IgD-negative memory B cell (primary cell): Measurements from ENCODE around the gene ADARB2. TPM values are rescaled to one million over a fixed set of nuclear protein-coding genes. Genes with fewer than 3 reads are reported as not detected.
"Not testable (repeated sequence)": the region's sequence is repeated elsewhere in the genome, so short reads cannot be mapped to it uniquely, and the experiment has no call there.

ENCODE experiments used
- H3K27ac Mint-ChIP-seq, 3 donors: one replicate each; pipeline ENCODE4 v1.8.0; 2020 to 2022; ENCODE audit warnings: mild to moderate bottlenecking in 3 of 3, mixed read lengths in 3 of 3, moderate library complexity in 1 of 3
- H3K27me3 Mint-ChIP-seq: one replicate; pipeline ENCODE4 v1.8.0; 2021; ENCODE audit warnings: mixed read lengths
- H3K36me3 Mint-ChIP-seq: one replicate; pipeline ENCODE4 v1.8.0; 2020; ENCODE audit warnings: mild to moderate bottlenecking, mixed read lengths
- H3K4me1 Mint-ChIP-seq, 3 donors: one replicate each; pipeline ENCODE4 v1.8.0; 2020 to 2022; ENCODE audit warnings: mixed read lengths in 3 of 3, mild to moderate bottlenecking in 1 of 3
- H3K4me3 Mint-ChIP-seq, 4 donors: one replicate each; pipeline ENCODE4 v1.8.0; 2020 to 2022; ENCODE audit warnings: mild to moderate bottlenecking in 4 of 4, mixed read lengths in 4 of 4, moderate library complexity in 3 of 4
- H3K9me3 Mint-ChIP-seq, 3 donors: one replicate each; pipeline ENCODE4 v1.8.0; 2020 to 2021; ENCODE audit warnings: mixed read lengths in 3 of 3, mild to moderate bottlenecking in 1 of 3
- polyA plus RNA-seq: library from polyadenylated mRNA; unstranded; fragments of 300-500 nt; fragmentation: Illumina TruSeq; gene quantifications from one replicate; pipeline ENCODE4 v1.2.3, GENCODE V29; 2021

The ADARB2 gene
- polyA plus RNA-seq, 1 donor from 2014 or later = not detected

DNA sequence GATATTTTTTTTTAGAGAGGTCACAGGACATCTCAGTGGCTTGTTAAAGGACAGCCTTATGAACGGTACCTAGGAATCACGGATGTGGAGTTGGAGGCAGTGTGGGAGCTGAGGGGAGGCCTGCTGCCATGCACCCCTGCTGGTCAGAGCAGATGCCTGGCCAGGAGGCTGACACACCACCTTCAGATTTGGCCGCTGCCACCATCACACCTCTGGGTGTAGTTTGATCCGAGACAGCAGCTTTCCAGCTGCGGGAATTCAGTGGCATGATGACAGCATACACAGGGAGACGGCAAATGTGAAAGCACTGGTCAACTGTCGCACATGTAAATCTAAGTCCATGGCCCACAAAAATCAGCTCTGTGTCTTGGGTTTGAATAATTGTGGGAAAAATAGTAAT, 285.4 kb downstream of the ADARB2 start:
- Mint-ChIP-seq H3K27me3 (peaks cover 5% of the 10 kb centered on the region), H3K36me3 (peaks cover 7% of the 10 kb centered on the region), H3K4me3 (peak overlapping the region in 2 of 4 donors; percentile 3 to 94), H3K27ac (peak overlapping the region in 2 of 3 donors; percentile 12 to 54), H3K4me1 (peaks cover 19 to 36% (median 31%) of the 10 kb centered on the region in 3 donors), H3K9me3 (peaks cover 6 to 14% (median 12%) of the 10 kb centered on the region in 3 donors)

- Mint-ChIP-seq H3K27ac (peak overlapping the region in 2 of 3 donors; percentile 12 to 54), H3K36me3 (peaks cover 7% of the 10 kb centered on the region), H3K27me3 (peaks cover 5% of the 10 kb centered on the region), H3K9me3 (peaks cover 6 to 14% (median 12%) of the 10 kb centered on the region in 3 donors), H3K4me3 (peak overlapping the region in 2 of 4 donors; percentile 3 to 94), H3K4me1 (peaks cover 19 to 36% (median 31%) of the 10 kb centered on the region in 3 donors)
Measured at GRCh38 chr10:1451362-1451888, 285.9 kb downstream of the ADARB2 start.

GRCh38 chr10:1449572-1450205, 287.6 kb downstream of the ADARB2 start:
- Mint-ChIP-seq H3K27me3 (peaks cover 5% of the 10 kb centered on the region), H3K27ac (peak overlapping the region in 1 of 3 donors; percentile 71)

DNA sequence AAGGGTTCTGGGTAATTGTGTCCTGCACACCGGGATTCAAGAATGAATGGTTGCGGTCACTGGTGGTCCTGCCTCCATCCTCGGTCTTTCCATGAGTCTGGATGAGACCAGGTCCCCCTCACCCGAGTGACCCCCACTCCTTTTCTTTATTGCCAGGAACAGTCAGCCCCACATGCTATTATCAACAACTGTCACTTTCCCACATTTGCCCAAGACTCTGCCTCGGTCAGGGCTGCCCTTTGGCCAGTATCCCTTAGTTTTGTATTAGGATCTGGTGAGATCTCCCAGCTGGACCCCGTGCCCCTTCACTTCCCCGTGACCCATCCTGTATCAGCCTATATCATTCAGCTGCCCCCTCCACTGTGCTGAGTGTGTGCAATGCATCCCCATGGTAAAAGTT, 288.3 kb downstream of the ADARB2 start:
- H3K4me1 Mint-ChIP-seq = peaks cover 11 to 19% (median 19%) of the 10 kb centered on the region in 3 donors
- peaks cover 4% of the 10 kb centered on the region for H3K27me3 Mint-ChIP-seq
- peaks cover 4% of the 10 kb centered on the region for H3K36me3 Mint-ChIP-seq
- H3K4me3 Mint-ChIP-seq = no peak overlapping the region
- H3K9me3 Mint-ChIP-seq = peaks cover 6 to 14% (median 12%) of the 10 kb centered on the region in 3 donors
- H3K27ac Mint-ChIP-seq = peak overlapping the region in 1 of 3 donors; percentile 71

More at GRCh38 chr10:1449572-1450205, 287.6 kb downstream of the ADARB2 start:
- peaks cover 6 to 17% (median 12%) of the 10 kb centered on the region in 3 donors for H3K9me3 Mint-ChIP-seq
- no peak overlapping the region for H3K4me3 Mint-ChIP-seq
- H3K4me1 Mint-ChIP-seq = peaks cover 18 to 26% (median 26%) of the 10 kb centered on the region in 3 donors
- peaks cover 4% of the 10 kb centered on the region for H3K36me3 Mint-ChIP-seq

- Mint-ChIP-seq H3K9me3 (peaks cover 3 to 12% (median 10%) of the 10 kb centered on the region in 3 donors), H3K4me1 (peaks cover 8 to 14% (median 13%) of the 10 kb centered on the region in 3 donors), H3K36me3 (peaks cover 4% of the 10 kb centered on the region), H3K27me3 (no peaks in the 10 kb centered on the region), H3K4me3 (no peak overlapping the region), H3K27ac (no peak overlapping the region)
Measured at GRCh38 chr10:1448252-1448930, 288.9 kb downstream of the ADARB2 start.

DNA sequence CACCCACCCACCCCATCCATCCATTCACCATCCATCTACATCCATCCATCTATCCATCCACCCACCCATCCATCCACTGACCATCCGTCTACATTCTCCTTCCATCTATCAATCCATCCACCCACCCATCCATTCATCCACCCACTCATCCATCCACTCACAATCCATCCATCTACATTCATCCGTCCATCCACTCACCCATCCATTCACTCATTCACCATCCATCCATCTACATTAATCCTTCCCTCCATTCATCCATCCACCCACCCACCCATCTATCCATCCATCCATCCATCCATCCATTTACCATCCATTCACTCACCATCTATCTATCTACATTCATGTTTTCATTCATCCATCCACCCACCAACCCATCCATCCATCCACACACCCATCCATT, 292.5 kb downstream of the ADARB2 start:
- Mint-ChIP-seq H3K36me3 (no peaks in the 10 kb centered on the region), H3K9me3 (peaks cover 0 to 3% (median 0%) of the 10 kb centered on the region in 3 donors), H3K27me3 (no peaks in the 10 kb centered on the region), H3K4me1 (peaks cover 0 to 5% (median 4%) of the 10 kb centered on the region in 3 donors), H3K27ac (no peak overlapping the region), H3K4me3 (no peak overlapping the region)

GRCh38 chr10:1440897-1441296, 296.4 kb downstream of the ADARB2 start:
- Mint-ChIP-seq H3K27me3 (peaks cover 5% of the 10 kb centered on the region), H3K4me3 (no peak overlapping the region), H3K36me3 (no peaks in the 10 kb centered on the region), H3K4me1 (no peaks in the 10 kb centered on the region), H3K9me3 (peaks cover 0 to under 1% (median 0%) of the 10 kb centered on the region in 3 donors), H3K27ac (no peak overlapping the region)

- Mint-ChIP-seq H3K36me3 (no peaks in the 10 kb centered on the region), H3K9me3 (peaks cover 0 to 8% (median 6%) of the 10 kb centered on the region in 3 donors), H3K27me3 (peaks cover 5% of the 10 kb centered on the region), H3K4me3 (no peak overlapping the region), H3K27ac (no peak overlapping the region), H3K4me1 (no peaks in the 10 kb centered on the region)
Measured at GRCh38 chr10:1434912-1435692, 302.2 kb downstream of the ADARB2 start.

DNA sequence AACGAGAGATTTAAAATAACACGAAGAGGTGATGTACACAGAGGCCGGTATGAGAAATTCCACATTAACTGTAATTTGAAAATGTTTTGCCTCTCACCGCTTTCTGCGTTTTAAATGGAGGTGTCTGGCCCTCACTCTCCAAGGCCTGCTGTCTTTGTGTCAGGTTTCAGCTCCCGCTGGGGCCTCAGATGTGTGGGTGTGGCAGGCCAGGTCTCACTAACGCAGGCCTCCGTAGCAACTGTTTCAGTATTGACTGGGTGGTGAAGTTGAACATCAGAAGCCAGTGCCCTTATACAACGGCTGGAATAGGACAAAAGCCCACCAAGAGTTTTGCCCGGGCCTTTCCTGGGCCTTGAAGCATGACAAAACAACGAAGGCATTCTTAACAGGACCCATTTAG, 303.1 kb downstream of the ADARB2 start:
- H3K4me3 Mint-ChIP-seq = no peak overlapping the region
- H3K4me1 Mint-ChIP-seq = no peaks in the 10 kb centered on the region
- H3K27me3 Mint-ChIP-seq = peaks cover 5% of the 10 kb centered on the region
- H3K27ac Mint-ChIP-seq = no peak overlapping the region
- peaks cover 0 to 8% (median 6%) of the 10 kb centered on the region in 3 donors for H3K9me3 Mint-ChIP-seq
- no peaks in the 10 kb centered on the region for H3K36me3 Mint-ChIP-seq

DNA sequence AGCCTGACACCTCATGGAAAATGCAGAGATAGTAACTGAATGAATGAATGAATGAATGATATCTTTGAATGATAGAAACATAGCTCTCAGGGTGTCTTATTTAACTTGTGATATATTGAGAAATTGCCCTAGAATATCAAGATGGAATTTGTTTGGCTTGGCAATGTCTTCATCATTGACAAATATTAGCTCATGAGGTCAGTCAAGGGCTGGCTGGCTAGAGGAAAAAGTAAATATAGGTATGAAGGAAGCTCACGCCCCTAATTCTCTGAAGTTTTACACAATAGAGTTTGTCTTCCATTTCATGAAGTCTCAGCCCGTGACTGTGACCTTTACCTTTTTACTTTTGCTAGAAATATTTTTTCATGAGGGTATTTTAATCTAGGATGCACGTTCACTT, 305.2 kb downstream of the ADARB2 start:
- peaks cover 5 to 7% (median 6%) of the 10 kb centered on the region in 3 donors for H3K4me1 Mint-ChIP-seq
- H3K27ac Mint-ChIP-seq = no peak overlapping the region
- H3K27me3 Mint-ChIP-seq = no peaks in the 10 kb centered on the region
- H3K36me3 Mint-ChIP-seq = no peaks in the 10 kb centered on the region
- H3K4me3 Mint-ChIP-seq = no peak overlapping the region
- peaks cover 0 to 8% (median 6%) of the 10 kb centered on the region in 3 donors for H3K9me3 Mint-ChIP-seq

GRCh38 chr10:1431229-1431628, 306.1 kb downstream of the ADARB2 start:
- Mint-ChIP-seq H3K9me3 (peaks cover 0 to 8% (median 6%) of the 10 kb centered on the region in 3 donors), H3K4me3 (no peak overlapping the region), H3K36me3 (no peaks in the 10 kb centered on the region), H3K27me3 (no peaks in the 10 kb centered on the region), H3K4me1 (peaks cover 9 to 13% (median 10%) of the 10 kb centered on the region in 3 donors), H3K27ac (no peak overlapping the region)

DNA sequence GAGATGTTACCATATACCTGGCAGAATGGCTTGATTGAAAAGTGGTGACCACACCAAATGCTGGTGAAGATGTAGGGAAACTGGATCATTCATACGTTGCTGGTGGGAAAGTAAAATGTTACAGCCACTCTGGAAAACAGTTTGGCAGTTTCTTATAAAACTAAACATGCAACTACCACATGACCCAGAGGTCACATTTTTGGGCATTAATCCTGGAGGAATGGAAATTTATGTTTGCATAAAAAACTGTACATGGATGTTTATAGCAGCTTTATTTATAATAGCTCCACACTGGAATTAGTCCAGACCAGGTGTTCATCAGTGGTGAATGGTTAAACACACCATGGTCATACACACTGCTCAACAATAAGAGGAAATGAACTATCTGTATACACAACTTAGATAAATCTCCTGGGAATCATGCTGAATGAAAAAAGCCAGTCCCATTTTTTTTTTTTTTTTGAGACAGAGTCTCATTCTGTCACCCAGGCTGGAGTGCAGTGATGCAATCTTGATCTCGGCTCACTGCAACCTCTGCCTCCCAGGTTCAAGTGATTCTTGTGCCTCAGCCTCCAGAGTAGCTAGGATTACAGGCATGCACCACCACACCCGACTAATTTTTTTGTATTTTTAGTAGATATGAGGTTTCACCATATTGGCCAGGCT, 309.7 kb downstream of the ADARB2 start:
- peaks cover 33 to 40% (median 33%) of the 10 kb centered on the region in 3 donors for H3K4me1 Mint-ChIP-seq
- H3K4me3 Mint-ChIP-seq = peak overlapping the region in 1 of 4 donors; percentile 64
- H3K9me3 Mint-ChIP-seq, H3K27me3 Mint-ChIP-seq, H3K36me3 Mint-ChIP-seq, H3K27ac Mint-ChIP-seq: not testable (repeated sequence)

DNA sequence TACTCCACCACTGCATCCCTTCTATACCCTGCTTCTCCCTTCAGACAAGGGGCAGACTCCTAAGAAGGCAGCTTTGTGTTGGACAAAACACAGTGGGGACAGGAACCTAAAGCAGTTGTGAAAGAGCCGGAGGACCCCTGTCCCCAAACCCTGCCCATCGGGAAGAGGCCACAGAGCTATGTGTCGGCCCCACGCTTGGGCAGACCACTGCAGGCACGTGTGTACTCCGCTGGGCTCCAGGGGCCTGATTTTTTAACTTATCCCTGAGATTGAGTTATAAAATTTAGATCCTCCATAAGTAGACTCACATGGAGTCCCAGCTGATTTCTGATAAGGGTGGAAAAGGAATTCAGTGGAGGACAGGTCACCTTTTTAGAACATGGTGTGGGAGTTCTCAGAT, 310.5 kb downstream of the ADARB2 start:
- peaks cover 35 to 42% (median 36%) of the 10 kb centered on the region in 3 donors for H3K4me1 Mint-ChIP-seq
- no peaks in the 10 kb centered on the region for H3K27me3 Mint-ChIP-seq
- no peaks in the 10 kb centered on the region for H3K36me3 Mint-ChIP-seq
- peaks cover 0 to 6% (median 4%) of the 10 kb centered on the region in 3 donors for H3K9me3 Mint-ChIP-seq
- no peak overlapping the region for H3K27ac Mint-ChIP-seq
- H3K4me3 Mint-ChIP-seq = peak overlapping the region in 1 of 4 donors; percentile 18

DNA sequence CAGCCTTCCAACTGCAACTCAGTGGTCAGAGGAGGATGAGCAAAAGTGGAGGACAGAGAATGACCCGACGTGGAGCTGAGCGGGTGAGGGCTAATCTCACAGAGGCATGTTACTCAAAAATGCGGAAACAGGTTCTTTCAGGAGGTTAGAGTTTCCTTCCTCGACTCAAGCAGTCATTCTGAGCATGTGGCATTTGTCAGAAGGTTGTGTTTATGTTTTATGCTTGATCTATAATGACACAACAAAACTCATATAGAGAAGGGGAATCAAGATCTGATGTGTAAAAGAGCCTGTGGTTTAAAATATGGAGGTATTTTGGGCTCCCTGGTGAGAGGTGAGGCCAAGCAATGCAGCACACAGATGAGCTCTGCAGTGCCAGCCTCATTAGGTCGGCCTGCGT, 311.4 kb downstream of the ADARB2 start:
- no peaks in the 10 kb centered on the region for H3K27me3 Mint-ChIP-seq
- peaks cover 0 to 1% (median 0%) of the 10 kb centered on the region in 3 donors for H3K9me3 Mint-ChIP-seq
- no peaks in the 10 kb centered on the region for H3K36me3 Mint-ChIP-seq
- H3K4me1 Mint-ChIP-seq = peaks cover 39 to 50% (median 45%) of the 10 kb centered on the region in 3 donors
- peak overlapping the region in 2 of 3 donors; percentile 54 to 88 for H3K27ac Mint-ChIP-seq
- H3K4me3 Mint-ChIP-seq = peak overlapping the region in 2 of 4 donors; percentile 65 to 86
